Muscle layer of colon (tissue), 2 donors: ENCODE measurements around the gene TBCEL.
"Not testable (repeated sequence)": the region's sequence is repeated elsewhere in the genome, so short reads cannot be mapped to it uniquely, and the experiment has no call there.

Source experiments
- H3K27ac ChIP-seq: one replicate; pipeline ENCODE4 v1.7.0; 2013; ENCODE audit warnings: low read depth, mild to moderate bottlenecking, low read length, moderate library complexity
- H3K27me3 ChIP-seq, 2 donors: one replicate each; pipeline ENCODE4 v1.7.0; 2013; ENCODE audit warnings: low read length in 2 of 2, mild to moderate bottlenecking in 2 of 2; ENCODE audit not compliant: insufficient read depth in 2 of 2, control insufficient read depth in 1 of 2
- H3K36me3 ChIP-seq: one replicate; pipeline ENCODE4 v1.7.0; 2013; ENCODE audit warnings: mild to moderate bottlenecking, low read length; ENCODE audit not compliant: insufficient read depth
- H3K4me1 ChIP-seq: one replicate; pipeline ENCODE4 v1.7.0; 2013; ENCODE audit warnings: mild to moderate bottlenecking, low read length; ENCODE audit not compliant: insufficient read depth
- H3K4me3 ChIP-seq, 2 donors: one replicate each; pipeline ENCODE4 v1.7.0; 2013; ENCODE audit warnings: low read length in 2 of 2, low read depth in 1 of 2, mild to moderate bottlenecking in 1 of 2, moderate library complexity in 1 of 2
- H3K9ac ChIP-seq: one replicate; pipeline ENCODE4 v1.7.0; 2013; ENCODE audit warnings: low read length
- H3K9me3 ChIP-seq: one replicate; pipeline ENCODE4 v1.7.0; 2013; ENCODE audit warnings: mild to moderate bottlenecking, low read length
- donor health status: abdominal sarcoma.
- donor health status: Adenocarcinoma of cecum.

TBCEL gene

DNA sequence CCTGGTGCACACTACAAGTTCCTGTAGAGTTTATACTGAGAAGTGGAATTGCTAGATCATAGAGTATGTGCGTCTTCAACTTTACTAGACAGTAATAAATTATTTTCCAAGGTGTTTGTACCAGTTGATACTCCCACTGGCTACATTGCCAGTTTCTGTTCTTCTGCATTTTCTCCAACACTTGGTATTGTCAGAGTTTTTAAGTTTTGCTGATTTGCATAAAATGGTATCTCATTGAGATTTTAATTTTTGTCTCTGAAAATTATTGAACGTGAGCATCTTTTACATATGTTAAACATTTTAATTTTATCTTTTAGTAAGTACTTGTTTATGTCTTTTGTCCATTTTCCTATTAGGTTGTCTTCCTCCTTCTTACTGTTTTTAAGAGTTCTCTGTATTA is 7.3 kb downstream of the TBCEL start:
- Histone ChIP-seq H3K36me3 (no peaks in the 10 kb centered on the region), H3K27me3 (no peaks in the 10 kb centered on the region), H3K27ac (no peak overlapping the region)

DNA sequence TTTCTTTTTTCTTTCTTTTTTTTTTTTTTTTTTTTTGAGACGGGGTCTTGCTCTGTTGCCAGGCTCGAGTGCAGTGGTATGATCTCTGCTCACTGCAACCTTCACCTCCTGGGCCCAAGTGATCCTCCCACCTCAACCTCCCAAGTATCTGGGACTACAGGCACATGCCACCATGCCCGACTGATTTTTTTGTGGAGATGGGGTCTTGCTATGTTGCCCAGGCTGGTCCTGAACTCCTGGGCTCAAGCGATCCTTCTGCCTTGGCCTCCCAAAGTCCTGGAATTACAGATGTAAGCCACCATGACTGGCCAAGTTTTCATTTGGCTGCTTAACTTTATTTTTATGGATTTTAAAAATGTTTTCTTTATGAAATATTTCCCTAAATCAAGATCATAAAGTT is 7.7 kb downstream of the TBCEL start:
- H3K4me1 ChIP-seq, result not testable (repeated sequence)

More for the DNA sequence above, 7.3 kb downstream of the TBCEL start:
- H3K9me3 ChIP-seq, result no peaks in the 10 kb centered on the region
- H3K4me1 ChIP-seq, result no peaks in the 10 kb centered on the region
- H3K4me3 ChIP-seq, result no peak overlapping the region
- no peak overlapping the region for H3K9ac ChIP-seq

DNA sequence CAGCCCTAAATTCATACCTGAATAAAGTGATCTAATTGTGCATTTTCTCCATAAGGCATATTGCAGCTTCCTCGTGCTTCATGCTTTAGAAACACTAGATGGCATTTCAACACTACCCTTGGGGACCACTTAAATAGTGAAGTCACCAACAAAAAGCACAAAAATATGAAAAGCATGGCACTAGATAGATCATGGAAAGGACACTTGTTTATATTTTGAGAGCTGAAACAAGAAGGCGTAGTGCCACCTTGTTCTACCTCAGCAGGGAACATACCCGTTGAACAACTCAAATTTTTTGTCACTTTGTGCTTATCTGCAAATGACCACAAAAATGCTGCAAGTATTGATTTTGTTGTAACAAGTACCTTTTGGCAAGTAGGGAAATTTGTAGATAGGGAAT is 8.6 kb downstream of the TBCEL start:
- Histone ChIP-seq H3K9me3 (no peaks in the 10 kb centered on the region), H3K4me3 (no peak overlapping the region), H3K27ac (no peak overlapping the region), H3K27me3 (no peaks in the 10 kb centered on the region), H3K36me3 (no peaks in the 10 kb centered on the region), H3K4me1 (no peaks in the 10 kb centered on the region), H3K9ac (no peak overlapping the region)

More for the DNA sequence above, 7.7 kb downstream of the TBCEL start:
- H3K4me3 ChIP-seq, H3K36me3 ChIP-seq, H3K27me3 ChIP-seq, H3K9me3 ChIP-seq, H3K9ac ChIP-seq, H3K27ac ChIP-seq: not testable (repeated sequence)

DNA sequence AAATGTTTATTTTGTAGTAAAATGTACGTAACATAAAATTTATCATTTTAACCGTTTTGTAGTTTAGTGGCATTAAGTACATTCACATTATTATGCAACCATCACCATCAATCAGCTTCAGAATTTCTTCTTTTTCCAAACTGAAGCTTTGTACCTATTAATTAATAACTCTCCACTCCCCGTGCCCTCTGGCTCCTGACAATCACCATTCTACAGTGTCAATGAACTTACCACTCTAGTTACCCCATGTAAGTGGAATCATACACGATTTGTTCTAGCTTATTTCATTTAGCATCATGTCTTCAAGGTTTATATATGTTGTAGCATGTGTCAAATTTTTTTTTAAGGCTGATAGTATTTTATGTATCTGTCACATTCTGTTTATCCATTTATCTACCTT is 9.7 kb downstream of the TBCEL start:
- no peak overlapping the region for H3K4me3 ChIP-seq
- no peaks in the 10 kb centered on the region for H3K4me1 ChIP-seq
- H3K36me3 ChIP-seq, result no peaks in the 10 kb centered on the region
- no peaks in the 10 kb centered on the region for H3K9me3 ChIP-seq
- no peak overlapping the region for H3K9ac ChIP-seq
- H3K27me3 ChIP-seq, result no peaks in the 10 kb centered on the region
- no peak overlapping the region for H3K27ac ChIP-seq

DNA sequence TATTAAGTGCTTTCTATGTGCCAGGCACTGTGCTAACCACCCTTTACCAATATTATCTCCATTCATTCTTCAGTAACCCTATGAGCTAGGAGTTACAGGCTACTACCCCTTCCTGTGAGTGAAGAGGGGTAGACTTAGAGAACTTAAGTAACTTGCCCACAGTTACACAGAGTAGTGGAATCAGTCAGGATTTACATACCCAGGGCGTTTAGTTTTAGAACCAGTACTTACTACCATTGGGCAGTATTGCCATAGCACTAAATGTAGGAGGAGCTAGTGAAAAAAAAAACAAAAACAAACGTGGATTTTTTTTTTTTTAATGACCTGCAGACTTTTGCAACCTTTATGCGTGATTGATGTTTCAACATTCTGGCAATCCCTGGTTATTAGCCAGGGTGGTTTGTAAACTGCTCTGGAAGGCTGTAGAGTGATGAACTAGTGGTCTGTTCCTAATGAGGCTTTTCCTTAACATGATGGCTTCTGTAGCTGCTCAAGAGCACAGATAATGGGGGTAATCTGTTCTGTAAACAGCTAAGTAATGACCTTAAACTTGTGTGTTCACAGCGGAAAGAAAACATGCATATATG is 11.4 kb downstream of the TBCEL start:
- no peaks in the 10 kb centered on the region for H3K4me1 ChIP-seq
- H3K27ac ChIP-seq, result no peak overlapping the region

DNA sequence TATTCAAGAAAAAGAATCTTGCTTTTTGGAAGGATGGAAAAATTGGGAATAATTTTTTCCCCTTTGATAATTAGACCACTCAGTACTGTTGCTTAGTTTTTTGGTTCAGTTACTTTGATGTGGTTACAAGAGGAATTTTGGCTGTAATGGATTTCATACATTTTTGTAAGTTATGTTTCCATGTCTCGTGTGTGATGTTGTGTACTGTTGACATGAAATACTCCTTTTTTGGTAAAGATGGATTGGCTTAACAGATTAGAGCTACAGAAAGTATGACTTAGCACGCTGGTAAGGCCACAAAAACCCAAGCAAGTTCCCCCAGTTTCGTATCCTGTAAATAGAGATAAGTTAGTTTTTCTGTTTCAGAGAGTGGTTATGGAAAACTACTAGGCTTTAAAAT is 11.9 kb downstream of the TBCEL start:
- Histone ChIP-seq H3K27ac (no peak overlapping the region), H3K4me1 (no peaks in the 10 kb centered on the region), H3K9ac (no peak overlapping the region), H3K4me3 (no peak overlapping the region), H3K9me3 (no peaks in the 10 kb centered on the region), H3K27me3 (no peaks in the 10 kb centered on the region), H3K36me3 (no peaks in the 10 kb centered on the region)

More for the DNA sequence above, 11.4 kb downstream of the TBCEL start:
- no peaks in the 10 kb centered on the region for H3K27me3 ChIP-seq
- H3K36me3 ChIP-seq, result no peaks in the 10 kb centered on the region
- H3K4me3 ChIP-seq, result no peak overlapping the region
- no peaks in the 10 kb centered on the region for H3K9me3 ChIP-seq
- no peak overlapping the region for H3K9ac ChIP-seq

DNA sequence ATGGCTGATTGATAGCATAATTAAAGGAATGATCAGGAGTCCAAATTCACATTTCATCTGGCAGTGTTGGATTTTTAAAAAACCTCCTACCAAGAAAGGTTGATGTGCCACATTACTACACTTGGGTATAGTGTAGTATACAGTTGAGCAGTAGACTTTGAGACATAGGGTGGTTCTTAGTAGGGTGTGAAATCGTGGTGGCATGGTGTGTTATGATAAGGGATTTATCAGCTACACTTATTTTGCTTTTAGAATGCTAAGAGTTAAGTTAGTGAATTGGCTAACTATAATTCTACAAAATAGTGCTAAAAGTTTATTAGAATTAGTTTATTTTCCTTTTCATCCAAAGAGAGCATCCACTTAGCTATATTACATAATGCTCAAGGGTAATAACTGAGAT is 13.1 kb downstream of the TBCEL start:
- H3K27ac ChIP-seq, result no peak overlapping the region
- H3K27me3 ChIP-seq, result no peaks in the 10 kb centered on the region
- no peak overlapping the region for H3K9ac ChIP-seq
- H3K4me1 ChIP-seq, result no peaks in the 10 kb centered on the region
- no peaks in the 10 kb centered on the region for H3K9me3 ChIP-seq
- no peaks in the 10 kb centered on the region for H3K36me3 ChIP-seq
- no peak overlapping the region for H3K4me3 ChIP-seq

DNA sequence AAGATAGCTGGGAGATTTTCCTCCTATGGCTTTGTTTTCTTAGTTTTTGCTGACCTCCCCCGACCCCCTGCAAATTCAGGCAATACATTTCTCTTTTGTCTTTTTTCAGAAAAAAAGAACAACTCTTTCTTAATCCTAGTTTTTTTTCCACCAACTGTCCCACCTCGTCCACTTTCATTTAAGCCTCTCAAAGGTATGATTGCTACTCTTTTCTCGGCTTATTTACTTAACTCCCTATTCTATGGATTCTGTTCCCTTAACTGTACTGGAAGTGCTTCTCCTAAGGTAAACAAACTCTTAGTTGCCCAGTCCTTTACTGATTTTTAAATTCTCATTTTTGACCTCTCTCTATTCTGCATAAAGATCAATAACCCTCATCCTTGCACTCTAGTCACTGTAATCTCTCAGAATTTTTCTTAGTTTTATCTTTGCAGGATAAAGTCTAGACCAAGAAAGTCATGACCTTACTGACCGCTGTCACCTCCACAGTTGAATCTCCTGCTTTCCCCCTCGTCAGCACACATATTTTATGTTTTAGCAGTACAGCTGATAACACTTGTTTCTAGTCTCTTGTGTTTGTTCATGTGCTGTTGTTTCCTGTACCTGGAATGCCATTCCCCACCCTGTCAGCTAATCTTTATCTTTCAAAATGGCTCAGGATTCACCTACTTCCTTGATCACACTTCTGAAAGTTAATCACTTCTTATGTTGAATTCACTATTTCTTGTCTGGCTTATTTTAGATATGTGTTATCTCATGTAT is 14.9 kb downstream of the TBCEL start:
- Histone ChIP-seq H3K27ac (no peak overlapping the region), H3K36me3 (no peaks in the 10 kb centered on the region), H3K4me3 (no peak overlapping the region), H3K9me3 (no peaks in the 10 kb centered on the region), H3K4me1 (no peaks in the 10 kb centered on the region), H3K27me3 (no peaks in the 10 kb centered on the region), H3K9ac (no peak overlapping the region)

DNA sequence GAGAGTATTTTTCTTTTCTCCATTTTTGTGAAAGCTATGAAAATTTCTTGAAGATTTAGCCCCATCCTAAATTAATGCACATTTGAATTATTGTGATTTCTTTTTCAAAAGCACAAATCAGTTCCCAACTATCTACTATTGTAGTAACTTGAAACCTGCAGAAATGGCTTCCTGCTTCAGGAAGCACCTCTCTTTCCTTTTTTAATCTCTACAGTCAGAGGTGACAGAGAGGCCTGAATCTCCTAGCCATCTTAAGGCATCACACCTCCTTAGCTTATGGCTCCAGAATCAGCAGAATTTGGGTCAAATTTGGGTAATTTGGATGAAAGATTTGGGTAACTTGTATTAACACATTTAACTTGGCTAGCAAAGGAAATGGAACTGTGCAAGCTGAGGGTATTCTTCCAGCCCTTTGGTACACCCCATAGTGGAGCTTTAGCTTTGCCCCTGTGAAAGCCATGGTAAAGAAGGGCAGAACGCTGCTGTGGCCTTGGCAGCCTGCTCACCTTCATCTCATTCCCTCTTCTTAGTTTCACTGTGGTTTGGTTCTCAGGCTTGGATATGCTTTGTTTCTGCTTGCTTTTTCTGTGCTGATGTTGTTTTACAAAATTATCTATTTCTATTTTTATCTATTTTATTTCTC is 16.2 kb downstream of the TBCEL start:
- Histone ChIP-seq H3K9me3 (no peaks in the 10 kb centered on the region), H3K36me3 (no peaks in the 10 kb centered on the region), H3K4me3 (no peak overlapping the region), H3K27me3 (no peaks in the 10 kb centered on the region), H3K4me1 (no peaks in the 10 kb centered on the region), H3K9ac (no peak overlapping the region), H3K27ac (no peak overlapping the region)

DNA sequence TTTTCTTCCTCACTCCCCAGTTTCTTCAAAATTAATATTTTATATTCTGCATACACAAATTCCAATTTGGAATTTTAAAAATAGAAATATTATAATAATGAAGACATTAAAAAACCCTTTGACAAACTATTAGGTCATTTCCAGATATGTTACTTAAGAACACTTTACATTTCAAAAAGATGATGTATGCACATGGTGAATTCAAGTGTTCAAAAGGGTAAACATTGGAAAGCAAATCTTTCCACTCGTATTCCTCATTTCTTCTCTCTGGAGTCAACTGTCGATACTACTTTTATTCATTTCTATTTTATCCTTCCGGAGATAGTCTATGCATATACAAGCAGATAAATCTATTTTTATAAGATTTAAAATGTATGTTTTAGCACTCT is 16.7 kb downstream of the TBCEL start:
- H3K36me3 ChIP-seq, result no peaks in the 10 kb centered on the region
- no peaks in the 10 kb centered on the region for H3K9me3 ChIP-seq
- no peaks in the 10 kb centered on the region for H3K27me3 ChIP-seq
- H3K4me1 ChIP-seq, result no peaks in the 10 kb centered on the region
- H3K9ac ChIP-seq, result no peak overlapping the region
- no peak overlapping the region for H3K4me3 ChIP-seq
- H3K27ac ChIP-seq, result no peak overlapping the region

DNA sequence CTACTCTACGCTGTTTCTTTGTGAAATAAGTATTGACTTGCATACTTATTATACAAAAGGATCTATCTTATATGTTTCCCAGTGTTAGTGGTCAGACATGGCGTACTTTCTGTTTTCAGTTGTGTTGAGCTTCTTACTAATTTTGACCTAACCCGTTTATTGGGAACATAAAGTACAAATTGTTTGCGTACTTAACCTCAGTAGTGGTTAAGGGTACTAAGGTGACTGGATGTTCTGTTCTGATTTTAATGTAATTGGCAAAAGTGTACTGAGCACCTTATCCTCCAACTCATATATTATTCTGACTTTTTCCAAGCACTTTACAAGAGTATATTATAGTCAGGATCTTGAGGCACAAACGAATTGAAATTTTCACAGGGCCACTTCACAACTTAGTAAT is 17.2 kb downstream of the TBCEL start:
- Histone ChIP-seq H3K4me1 (no peaks in the 10 kb centered on the region), H3K9ac (no peak overlapping the region), H3K4me3 (no peak overlapping the region), H3K9me3 (no peaks in the 10 kb centered on the region), H3K27ac (no peak overlapping the region), H3K27me3 (no peaks in the 10 kb centered on the region), H3K36me3 (no peaks in the 10 kb centered on the region)

DNA sequence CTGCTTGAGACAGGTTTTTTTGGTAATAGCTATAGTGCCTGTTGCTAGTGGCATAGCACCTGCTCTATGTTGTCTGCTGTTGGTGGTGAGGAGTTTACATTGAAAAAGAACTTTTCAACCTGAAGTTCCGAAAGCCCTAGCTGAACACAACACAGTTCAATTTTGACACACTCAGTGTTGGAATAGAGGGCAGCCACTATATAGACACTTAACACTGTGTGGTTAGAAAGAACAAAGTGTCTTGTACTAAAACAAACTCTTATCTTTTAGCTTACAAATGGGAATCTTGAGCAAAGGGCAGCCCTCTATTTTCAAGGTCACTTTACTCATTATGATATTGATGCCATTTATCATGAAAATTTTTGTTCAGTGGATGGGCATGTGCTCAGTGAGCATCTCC is 18.4 kb downstream of the TBCEL start:
- Histone ChIP-seq H3K9ac (no peak overlapping the region), H3K4me3 (no peak overlapping the region), H3K27me3 (no peaks in the 10 kb centered on the region), H3K27ac (no peak overlapping the region), H3K36me3 (peaks cover 3% of the 10 kb centered on the region), H3K9me3 (no peaks in the 10 kb centered on the region), H3K4me1 (no peaks in the 10 kb centered on the region)
